HG03280 (cell line): ENCODE measurements around the gene ZNF410.
"Not testable (repeated sequence)": the region's sequence is repeated elsewhere in the genome, so short reads cannot be mapped to it uniquely, and the experiment has no call there.

Source experiments
- ATAC-seq: cut with Tn5 transposase; IDR thresholded peaks from one replicate; pipeline ENCODE4 v1.9.1; 2021; ENCODE audit warnings: mild to moderate bottlenecking, moderate library complexity; ENCODE audit not compliant: unreplicated experiment

Gene ZNF410, protein sequence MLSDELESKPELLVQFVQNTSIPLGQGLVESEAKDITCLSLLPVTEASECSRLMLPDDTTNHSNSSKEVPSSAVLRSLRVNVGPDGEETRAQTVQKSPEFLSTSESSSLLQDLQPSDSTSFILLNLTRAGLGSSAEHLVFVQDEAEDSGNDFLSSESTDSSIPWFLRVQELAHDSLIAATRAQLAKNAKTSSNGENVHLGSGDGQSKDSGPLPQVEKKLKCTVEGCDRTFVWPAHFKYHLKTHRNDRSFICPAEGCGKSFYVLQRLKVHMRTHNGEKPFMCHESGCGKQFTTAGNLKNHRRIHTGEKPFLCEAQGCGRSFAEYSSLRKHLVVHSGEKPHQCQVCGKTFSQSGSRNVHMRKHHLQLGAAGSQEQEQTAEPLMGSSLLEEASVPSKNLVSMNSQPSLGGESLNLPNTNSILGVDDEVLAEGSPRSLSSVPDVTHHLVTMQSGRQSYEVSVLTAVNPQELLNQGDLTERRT

DNA sequence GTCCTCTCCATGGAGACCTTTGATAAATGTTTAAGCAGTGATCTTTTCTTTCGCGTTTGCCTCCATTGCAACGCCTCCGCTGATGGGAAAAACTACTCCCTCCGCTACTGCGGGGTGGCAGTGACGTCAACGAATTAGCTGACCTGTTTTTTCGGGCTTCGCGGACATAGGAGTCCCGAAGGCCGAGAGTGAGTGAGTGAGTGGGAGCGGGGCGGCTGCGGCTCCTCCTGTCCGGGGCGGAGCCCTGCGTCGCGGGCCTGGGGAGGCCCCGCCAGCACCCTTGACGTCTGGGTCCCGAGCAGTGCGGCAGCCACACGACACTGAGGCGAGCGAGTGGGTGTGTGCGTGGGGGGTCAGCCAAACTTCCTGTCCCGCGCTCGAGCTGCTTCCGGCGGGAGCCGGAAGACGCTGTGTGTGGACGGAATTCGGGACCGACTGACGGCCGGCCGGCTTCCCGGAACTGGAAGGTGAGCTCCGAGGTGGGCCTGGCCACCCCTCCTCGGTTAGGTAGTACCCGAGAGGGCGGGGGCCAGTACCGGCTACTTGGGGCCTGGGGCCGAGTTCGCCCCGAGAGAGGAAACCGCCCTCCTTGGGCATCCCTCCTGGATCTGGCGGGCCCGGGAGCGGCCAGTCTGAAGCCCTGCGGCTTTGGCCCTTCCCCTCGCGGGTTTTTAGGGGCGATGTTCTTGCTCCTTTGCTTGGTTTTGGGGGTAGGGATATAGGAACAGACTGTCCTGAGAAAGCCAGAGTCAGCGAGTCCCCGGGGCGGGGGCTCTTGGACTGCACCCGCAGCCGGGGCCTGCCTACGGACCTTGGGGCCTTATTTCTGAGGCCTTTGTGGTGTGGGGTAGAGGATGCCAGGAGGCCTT, at the start of gene ZNF410:
Gene ZNF410 (plus strand): TSS at position 411 of the 869 bp plus-strand sequence. CDS start 5,317 bp downstream, outside the sequence.
- ATAC-seq, result peak; percentile 97

- ATAC-seq, result not testable (repeated sequence)
These were observed 48.2 kb upstream of the ZNF410 start for GRCh38 chr14:73838293-73839034.

DNA sequence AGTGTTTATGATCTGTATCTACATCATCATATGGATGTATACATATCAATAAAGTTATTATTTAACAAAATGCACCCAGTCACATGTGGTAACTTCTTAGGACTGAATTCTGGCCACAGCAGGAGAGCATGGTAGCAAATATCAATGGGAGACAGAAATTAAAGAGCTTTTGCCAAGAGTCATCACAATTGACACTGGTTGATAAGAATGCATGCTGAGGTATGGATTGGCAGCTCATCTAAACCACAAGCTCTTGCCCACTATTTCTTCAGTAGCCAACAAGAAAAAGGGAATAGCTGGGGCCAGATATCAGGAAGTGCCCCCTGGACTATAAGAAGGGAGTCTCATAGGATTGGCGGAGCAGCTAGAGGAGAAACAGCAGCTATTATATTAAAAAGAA, 44.5 kb upstream of the ZNF410 start:
- no peak for ATAC-seq

GRCh38 chr14:73842851-73843250, 43.8 kb upstream of the ZNF410 start:
- ATAC-seq, result no peak

DNA sequence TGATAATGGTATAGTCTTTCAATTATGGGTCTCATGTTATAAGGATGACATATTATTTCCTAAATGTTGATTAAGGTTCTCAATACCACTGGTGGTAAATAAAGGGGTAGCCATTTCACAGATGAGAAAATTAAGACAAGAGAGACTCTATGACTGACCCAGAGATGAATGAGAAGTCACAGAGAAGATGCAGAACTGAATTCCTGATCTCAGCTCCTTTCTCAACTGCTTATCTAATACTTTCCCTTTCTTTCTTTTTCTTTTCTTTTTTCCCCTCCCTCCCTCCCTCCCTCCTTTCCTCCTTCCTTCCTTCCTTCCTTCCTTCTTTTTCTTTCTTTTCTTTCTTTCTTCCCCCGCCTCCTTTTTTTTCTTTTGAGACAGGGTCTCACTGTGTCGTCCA, 43.4 kb upstream of the ZNF410 start:
- no peak for ATAC-seq

- ATAC-seq, result no peak
These were observed 39.7 kb upstream of the ZNF410 start for GRCh38 chr14:73846947-73847346.

- ATAC-seq, result no peak
These were observed 35.7 kb upstream of the ZNF410 start for GRCh38 chr14:73851000-73851399.

DNA sequence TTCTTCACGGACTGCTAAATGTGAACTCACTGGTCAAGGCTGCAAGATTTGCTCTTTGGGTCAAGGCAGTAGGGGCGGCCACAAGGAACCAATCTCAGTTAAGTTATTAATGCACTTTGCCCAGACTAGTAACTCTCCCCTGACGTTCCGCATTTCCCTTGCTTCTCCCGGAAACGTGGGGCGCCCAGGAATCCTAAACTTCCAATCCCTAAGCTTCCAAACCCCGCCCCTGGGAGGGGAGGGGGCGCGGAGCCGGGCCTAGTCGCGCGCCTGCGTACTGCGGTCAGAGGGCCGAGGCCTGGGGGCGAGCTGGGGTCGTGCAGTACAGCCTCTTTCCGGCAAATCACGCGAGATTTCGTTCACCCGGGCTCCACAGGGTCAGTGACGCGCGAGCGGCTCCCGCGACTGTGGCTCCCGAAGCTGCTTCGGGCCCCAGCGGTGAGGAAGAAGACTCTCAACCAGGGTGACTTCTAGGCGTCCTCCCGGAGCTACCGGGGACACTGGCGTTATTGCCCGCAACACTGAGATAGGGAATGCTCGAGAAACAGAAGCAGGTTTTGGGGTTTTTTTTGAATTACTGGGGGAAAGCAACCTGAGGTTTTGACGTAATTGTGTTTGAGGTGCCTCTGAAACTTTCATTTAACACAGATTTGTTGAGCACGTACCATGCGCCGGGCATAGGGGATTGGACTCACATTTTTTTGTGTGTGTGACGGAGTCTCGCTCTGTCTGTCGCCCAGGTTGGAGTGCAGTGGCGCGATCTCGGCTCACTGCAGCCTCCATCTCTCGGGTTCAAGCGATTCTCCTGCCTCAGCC, 34.9 kb upstream of the ZNF410 start, which contains the start of gene PTGR2:
Gene PTGR2 (plus strand): TSS at position 265 of the 816 bp plus-strand sequence. CDS start 7,032 bp downstream, outside the sequence.
- ATAC-seq, result peak; percentile 84

GRCh38 chr14:73859145-73859544, 27.5 kb upstream of the ZNF410 start:
- ATAC-seq, result no peak

DNA sequence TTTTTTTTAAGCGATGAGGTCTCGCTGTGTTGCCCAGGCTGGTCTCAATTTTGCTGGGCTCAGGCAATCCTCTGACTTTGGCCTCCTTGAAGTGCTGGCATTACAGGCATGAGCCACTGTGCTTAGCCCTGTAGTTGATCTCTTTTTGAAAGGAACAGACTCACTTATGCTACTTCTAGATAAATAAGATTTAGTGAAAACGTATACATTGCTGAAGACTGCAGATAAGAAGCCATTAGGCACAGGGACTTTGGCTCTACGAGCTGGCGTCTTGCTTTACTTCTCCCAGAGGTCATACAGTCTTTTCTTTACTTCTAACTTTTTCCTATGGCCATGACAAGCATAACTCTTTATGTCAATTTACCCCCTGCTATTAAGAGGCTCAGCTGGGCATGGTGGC, 25.6 kb upstream of the ZNF410 start:
- ATAC-seq, result no peak

GRCh38 chr14:73862480-73862879, 24.2 kb upstream of the ZNF410 start:
- no peak for ATAC-seq

- no peak for ATAC-seq
These were observed 23.4 kb upstream of the ZNF410 start for GRCh38 chr14:73863209-73863608.

DNA sequence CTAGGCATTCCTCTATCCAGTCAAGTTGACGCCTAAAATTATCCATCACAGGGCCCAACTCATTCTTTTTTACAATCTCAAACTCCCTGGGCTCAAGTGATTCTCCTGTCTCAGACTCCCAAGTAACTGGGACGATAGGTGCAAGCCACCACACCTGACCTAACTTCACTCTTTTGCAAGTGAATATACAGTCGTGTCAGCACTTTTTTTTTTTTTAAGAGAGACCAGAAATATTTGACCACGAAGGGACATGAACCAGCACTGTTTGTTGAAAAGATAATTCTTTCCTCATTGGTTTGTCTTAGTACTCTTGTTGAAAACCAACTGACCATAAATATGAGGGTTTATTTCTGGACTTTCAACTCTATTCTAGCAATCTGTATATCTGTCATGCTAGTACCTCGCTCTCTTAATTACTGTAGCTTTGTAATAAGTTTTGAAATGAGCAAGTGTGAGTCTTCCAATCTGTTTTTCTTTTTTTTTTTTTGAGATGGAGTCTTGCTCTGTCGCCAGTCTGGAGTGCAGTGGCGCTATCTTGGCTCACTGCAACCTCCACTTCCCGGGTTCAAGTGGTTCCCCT, 21.0 kb upstream of the ZNF410 start:
- ATAC-seq, result no peak

DNA sequence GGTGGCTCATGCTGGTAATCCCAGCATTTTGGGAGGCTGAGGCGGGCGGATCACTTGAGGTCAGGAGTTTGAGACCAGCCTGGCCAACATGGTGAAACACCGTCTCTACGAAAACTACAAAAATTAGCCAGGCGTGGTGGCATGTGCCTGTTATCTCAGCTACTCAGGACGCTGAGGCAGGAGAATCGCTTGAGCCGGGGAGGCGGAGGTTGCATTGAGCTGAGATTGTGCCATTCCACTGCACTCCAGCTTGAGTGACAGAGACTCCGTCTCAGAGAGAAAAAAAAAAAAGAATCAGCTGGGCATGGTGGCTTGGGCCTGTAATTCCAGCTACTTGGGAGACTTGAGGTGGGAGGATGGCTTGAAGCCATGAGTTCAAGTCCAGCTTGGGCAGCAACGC, 16.9 kb upstream of the ZNF410 start:
- not testable (repeated sequence) for ATAC-seq

DNA sequence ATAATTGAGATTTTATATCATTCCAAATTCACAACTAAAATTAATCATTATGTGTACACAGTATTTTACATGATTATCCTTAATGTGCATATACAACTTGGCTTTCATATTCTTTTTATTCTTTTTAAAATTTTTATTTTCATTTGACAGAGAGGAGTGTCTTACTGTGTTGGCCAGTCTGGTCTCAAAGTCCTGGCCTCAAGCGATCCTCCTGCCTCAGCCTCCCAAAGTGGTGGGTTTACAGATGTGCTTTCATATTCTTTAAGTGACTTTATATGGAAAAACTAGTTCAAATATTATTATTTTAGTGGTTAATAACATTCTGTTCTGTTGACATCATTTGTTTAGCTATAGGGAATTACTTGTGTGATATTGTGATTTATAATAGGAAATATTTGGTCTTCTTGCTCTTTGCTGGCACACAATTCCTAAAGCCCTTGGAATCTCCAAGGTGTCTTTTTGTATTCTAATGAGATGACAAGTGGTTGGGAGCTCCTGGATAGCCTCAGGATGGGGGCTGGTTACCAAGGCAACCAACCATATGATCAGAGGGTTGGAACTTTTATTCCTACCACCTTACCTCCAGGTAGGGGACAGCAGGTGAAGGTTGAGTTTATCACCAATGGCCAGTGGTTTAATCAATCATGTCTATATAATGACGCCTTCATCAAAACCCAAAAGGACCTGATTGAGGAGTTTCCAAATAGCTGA, 16.0 kb upstream of the ZNF410 start:
- no peak for ATAC-seq

GRCh38 chr14:73873660-73874059, 13.0 kb upstream of the ZNF410 start:
- ATAC-seq, result no peak

- no peak for ATAC-seq
These were observed 8.9 kb upstream of the ZNF410 start for GRCh38 chr14:73877790-73878189.

GRCh38 chr14:73878436-73878835, 8.2 kb upstream of the ZNF410 start:
- ATAC-seq, result no peak

DNA sequence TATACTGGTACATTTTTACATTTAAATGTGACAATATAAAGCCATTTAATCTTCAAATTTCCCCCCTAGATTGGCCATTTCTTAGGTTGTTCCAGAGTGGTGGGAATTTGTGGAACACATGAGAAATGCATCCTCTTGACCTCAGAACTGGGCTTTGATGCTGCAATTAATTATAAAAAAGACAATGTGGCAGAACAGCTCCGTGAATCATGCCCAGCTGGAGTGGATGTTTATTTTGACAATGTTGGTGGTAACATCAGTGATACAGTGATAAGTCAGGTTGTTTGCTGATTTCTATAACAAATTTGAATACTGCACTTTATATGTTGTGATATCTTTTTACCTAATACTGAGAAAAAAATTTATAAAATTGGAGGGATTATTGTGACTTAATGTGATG, 7.6 kb upstream of the ZNF410 start:
- no peak for ATAC-seq
